ENCODE measurements around the gene PITX1.

Gene PITX1

GRCh38 chr5:135027697-135028615 is 6.1 kb downstream of the PITX1 start:
- DNase-seq: no peak

DNA sequence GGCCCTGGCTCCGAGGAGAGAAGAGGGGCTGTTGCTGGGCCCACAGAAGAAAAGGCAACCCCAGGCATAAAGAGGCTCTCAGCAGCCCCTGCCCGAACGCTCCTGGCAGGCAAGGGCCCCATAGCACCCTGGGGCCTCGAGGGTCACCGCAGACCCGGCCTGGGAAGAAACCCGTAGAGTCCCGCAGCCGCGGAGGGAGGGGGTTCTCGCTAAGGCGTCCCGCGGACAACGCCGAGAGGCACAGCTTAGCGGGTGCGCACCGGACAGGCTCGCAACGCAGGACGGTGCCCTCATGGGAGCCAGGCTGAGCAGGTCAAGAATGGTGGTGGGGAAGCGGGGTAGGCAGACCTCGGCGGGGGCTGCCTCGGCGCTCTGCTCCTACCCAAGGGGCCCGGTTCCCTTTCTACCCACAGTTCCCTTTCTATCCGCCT is 6.7 kb downstream of the PITX1 start:
- DNase-seq: no peak

GRCh38 chr5:135026645-135027265 is 7.3 kb downstream of the PITX1 start:
- no peak for DNase-seq

GRCh38 chr5:135025730-135026644 is 8.0 kb downstream of the PITX1 start:
- no peak for DNase-seq

GRCh38 chr5:135024956-135025729 is 8.9 kb downstream of the PITX1 start:
- no peak for DNase-seq

DNA sequence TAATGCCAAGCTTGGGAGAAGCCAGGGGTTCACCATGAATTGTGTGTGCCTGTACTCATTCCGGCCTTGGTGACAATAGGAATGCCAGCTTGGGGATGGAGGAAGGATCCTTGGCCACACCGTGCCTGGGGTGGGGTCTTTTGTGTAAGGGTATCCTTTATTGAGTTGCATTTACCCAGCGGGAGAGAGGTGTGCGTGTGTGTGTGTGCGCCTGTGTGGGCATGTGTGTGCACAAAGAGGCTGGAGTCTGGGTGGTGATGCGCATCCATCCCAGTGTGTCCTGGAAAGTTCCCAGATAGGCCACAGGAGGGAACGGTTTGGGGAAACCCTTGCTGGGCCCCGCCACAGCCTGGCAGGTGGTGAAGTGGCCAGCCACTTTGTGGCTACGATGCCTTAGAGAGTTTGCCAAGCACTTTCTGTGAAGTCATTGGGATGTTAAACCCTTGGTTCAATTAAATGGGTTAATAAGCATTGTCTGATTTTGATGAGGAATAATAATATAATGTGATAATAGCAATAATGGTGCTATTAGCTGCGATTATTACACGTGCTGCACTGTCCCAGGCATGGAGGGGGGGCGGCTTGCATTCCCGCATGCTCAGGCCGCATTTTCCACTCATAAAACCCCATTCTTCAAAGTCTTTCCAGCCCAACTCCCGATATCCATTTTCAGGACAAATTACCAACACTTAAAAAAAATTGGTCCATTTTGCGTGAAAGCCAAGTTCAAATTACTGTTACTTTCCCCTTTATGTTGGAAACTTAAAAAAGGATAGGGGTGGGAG is 13.7 kb downstream of the PITX1 start:
- DNase-seq: no peak

GRCh38 chr5:135019314-135019713 is 14.7 kb downstream of the PITX1 start:
- DNase-seq: no peak

GRCh38 chr5:135018457-135018856 is 15.6 kb downstream of the PITX1 start:
- DNase-seq: no peak

DNA sequence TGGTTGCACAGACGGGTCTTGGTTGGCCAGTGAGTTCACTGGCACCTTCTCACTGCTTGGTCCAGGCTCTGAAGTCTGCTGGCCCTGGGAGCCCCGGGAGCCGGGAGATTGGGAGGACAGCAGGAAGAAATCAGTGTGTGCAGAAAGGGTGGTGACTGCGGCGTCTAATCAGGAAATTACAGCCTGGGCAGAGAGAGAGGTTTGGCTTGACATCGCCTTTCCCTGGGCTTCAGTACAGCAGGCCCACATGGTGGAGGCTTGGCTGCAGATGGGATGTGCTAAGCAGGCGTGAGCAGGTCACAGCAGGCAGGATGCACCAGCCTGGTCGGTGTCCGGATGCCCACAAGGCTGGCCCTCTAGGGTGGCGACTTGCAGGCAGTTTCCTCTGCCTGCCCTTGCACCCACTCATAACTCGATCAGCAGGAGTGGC is 17.2 kb downstream of the PITX1 start:
- DNase-seq: no peak

GRCh38 chr5:135015942-135016341 is 18.1 kb downstream of the PITX1 start:
- no peak for DNase-seq

DNA sequence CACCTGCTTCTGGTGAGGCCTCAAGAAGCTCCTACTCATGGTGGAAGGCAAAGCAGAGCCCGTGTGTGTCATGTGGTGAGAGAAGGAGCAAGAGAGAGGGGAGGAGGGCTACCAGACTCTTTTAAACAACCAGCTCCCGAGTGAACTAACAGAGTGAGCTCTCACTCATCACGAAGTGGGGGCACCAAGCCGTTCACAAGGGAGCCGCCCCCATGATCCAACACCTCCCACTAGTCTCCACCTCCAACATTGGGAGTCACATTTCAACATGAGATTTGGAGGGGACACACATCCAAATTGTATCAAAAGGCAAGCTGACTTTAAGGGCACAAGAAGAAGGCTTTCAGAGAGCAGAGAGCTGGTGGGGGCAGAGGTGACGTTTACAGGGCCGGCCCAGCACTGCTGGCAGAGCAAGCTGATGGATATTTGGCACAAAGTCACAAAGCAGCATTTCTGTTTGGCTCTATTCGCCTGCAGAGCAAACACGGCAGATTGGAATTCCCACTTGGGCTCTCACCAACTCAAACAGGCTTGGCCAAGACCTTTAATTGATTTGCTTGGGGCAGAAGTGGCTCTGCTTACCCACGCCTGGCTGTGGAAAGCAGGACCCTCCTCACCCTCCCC is 20.0 kb downstream of the PITX1 start:
- no peak for DNase-seq

GRCh38 chr5:135013445-135013844 is 20.6 kb downstream of the PITX1 start:
- no peak for DNase-seq

DNA sequence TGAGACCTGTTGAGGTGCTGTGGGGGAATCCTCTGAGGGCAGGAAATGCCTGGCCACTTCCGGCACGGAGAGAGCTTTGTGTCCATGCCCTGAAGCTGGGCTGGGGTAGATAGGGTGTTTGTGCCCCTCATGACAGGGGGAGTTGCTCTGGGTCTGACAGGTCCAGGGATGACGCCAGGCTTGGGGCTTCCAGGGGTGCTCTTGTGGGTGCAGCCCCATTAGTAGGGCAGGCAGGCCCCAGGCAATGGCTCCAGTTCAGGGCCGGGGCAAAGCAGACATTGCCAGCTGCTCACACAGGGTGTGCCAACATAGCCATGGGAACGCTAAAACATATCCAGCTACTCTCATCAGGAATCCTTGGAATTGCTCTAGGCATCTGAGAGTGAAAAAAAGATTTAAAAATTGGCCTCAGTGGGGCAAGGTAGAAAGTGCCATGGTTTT is 21.1 kb downstream of the PITX1 start:
- no peak for DNase-seq

DNA sequence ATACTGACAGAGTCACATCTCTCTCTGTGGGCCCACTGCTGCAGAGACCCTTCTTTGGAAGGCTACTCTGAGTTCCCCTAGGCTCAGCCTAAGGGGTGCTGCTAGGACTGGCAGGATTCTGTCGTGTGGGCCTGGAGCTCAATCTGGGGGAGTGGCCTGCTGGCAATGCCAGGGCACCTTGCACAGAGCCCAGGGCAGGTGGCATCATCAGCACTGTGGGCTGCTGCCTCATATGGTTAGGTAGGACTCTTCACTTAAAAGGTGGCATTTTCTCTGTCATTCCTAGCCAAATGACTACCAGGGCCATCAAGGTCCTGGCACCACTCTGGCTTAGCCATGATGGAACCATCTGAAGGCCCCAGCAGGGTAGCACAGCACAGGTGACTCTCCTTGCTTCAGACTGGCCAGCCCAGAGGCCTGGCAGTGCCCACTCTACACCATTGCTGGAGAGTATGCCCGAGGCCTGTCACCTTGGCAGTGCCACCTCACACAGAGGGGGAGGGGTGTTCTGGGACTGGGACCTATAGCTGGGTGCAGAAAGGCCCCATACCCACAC is 21.9 kb downstream of the PITX1 start:
- no peak for DNase-seq

- DNase-seq: no peak
Observed at GRCh38 chr5:135011355-135012032, 22.5 kb downstream of the PITX1 start.

GRCh38 chr5:135010502-135011354 is 23.3 kb downstream of the PITX1 start:
- no peak for DNase-seq

DNA sequence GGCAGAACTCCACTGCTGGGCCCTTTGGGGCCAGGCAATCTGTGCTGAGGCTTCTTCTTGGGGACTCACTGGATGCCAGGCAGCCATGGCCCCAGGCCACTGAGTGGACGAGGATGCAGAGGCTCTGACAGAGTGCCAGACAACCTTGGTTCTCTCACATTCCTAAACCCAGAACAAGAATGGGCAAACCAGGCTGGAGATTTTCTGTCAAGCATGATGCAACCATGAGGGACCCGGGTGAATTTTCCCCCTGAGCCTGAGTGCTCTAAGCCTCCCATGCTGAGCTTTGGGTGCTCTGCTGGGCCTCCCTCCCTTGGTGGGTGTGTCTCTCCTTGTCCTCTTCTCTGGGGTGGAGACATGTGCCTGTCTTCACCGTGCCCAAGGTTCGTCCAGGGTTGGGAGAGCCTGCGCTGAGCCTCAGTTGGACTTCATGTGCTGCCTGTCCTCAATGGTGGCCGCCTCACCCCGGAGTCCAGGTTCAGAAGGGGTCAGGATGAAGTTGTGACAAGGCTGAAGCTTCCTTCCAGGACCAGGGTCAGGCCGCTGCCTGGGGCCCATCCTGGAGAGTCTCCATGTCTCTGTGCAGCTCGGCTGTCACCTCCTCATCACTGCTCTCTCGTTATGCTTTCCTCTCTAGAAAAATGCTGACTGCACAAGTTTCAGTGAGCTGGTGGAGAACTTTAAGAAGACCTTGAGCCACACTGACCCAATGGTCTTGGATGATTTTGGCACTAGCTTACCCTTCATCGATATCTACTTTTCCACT is 24.1 kb downstream of the PITX1 start:
- DNase-seq: no peak
